ENCODE results near the gene KLF11. TPM values are rescaled to one million over a fixed set of nuclear protein-coding genes. Genes with fewer than 3 reads are reported as not detected.

Gene KLF11
- polyA plus RNA-seq, 3 donors: 21.0 to 69.8 (median 25.3) TPM

DNA sequence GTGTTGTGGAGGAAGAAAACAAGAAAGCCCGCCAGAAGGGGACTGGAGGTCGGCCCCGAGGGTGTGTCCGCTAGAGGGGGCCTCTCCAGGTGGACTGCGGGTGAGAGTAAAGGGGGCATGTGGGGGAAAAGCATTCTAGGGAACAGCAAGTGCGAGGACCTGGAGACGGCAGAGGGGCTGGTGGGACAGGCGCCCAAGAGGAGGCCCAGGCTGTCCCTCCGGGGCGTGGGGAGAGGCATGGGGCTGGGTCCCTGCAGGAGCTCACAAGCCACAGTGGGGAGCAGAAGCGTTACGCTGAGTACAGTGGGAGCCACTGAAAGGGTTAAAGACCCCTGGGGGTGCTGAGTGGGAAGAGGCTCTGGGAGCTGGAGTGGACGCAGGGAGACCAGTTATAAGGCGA lies 1.6 kb upstream of the KLF11 start:
- Histone ChIP-seq H3K9ac (ENCODE audit: insufficient read depth, low read length, poor library complexity, severe bottlenecking) (no peak overlapping the region), H3K79me2 (ENCODE audit: insufficient read depth, low read length) (peaks cover 14% of the 10 kb centered on the region), H3K9me3 (replicated peaks in 1 of 2; ENCODE audit: control insufficient read depth in 1 of 2, insufficient read depth in 1 of 2, low read length in 2 of 2) (no peaks in the 10 kb centered on the region), H3K4me3 (replicated peaks in 1 of 3; ENCODE audit: low read depth in 2 of 3, low read length in 3 of 3) (no peak overlapping the region), H4K20me1 (ENCODE audit: insufficient read depth, low read length) (peaks cover 27% of the 10 kb centered on the region), H2AFZ (ENCODE audit: insufficient read depth, low read depth, low read length, poor library complexity, severe bottlenecking) (no peak overlapping the region), H3K4me1 (ENCODE audit: control insufficient read depth in 1 of 2, insufficient read depth in 2 of 2, low read length in 2 of 2) (peaks cover 29 to 50% of the 10 kb centered on the region in 2 donors), H3K4me2 (replicated peaks; ENCODE audit: extremely low read depth, low read length, poor library complexity, severe bottlenecking) (peak overlapping the region; percentile 72), H3K27me3 (ENCODE audit: control insufficient read depth in 2 of 2, insufficient read depth in 2 of 2, low read length in 2 of 2) (no peaks in the 10 kb centered on the region), H3K36me3 (replicated peaks in 1 of 2; ENCODE audit: control insufficient read depth in 1 of 2, insufficient read depth in 2 of 2, low read length in 2 of 2) (peaks cover 8 to 12% of the 10 kb centered on the region in 2 donors), H3K27ac (ENCODE audit: low read depth in 1 of 2, low read length in 2 of 2) (peak overlapping the region in 1 of 2 donors; percentile 91)
- peaks cover 39 to 41% of the 10 kb centered on the region in 2 donors for H3K36me3 Mint-ChIP-seq
- intact Hi-C loops (cut with micrococcal nuclease): loop anchor here (10.0 kb wide), 2 partner anchors 227 to 487 kb away; partner anchors contain the start of gene ADAM17 (in 1 of the 2)
- peaks cover 0 to 2% (median 0%) of the 10 kb centered on the region in 7 donors for H3K9me3 Mint-ChIP-seq
- DNase-seq: no peak
- 98% methylated on average over 9 of the region's 14 CpGs for WGBS (ENCODE audit: insufficient coverage)
- TF ChIP-seq, protein P1, sequence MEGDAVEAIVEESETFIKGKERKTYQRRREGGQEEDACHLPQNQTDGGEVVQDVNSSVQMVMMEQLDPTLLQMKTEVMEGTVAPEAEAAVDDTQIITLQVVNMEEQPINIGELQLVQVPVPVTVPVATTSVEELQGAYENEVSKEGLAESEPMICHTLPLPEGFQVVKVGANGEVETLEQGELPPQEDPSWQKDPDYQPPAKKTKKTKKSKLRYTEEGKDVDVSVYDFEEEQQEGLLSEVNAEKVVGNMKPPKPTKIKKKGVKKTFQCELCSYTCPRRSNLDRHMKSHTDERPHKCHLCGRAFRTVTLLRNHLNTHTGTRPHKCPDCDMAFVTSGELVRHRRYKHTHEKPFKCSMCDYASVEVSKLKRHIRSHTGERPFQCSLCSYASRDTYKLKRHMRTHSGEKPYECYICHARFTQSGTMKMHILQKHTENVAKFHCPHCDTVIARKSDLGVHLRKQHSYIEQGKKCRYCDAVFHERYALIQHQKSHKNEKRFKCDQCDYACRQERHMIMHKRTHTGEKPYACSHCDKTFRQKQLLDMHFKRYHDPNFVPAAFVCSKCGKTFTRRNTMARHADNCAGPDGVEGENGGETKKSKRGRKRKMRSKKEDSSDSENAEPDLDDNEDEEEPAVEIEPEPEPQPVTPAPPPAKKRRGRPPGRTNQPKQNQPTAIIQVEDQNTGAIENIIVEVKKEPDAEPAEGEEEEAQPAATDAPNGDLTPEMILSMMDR (IDR thresholded peaks at IDR 0.05): no peak
- H3K27me3 Mint-ChIP-seq (ENCODE audit: low read depth in 3 of 3): peaks cover 2 to 28% (median 11%) of the 10 kb centered on the region in 3 donors
- H3K27ac Mint-ChIP-seq: peak overlapping the region in 5 of 7 donors; percentile 23 to 99 (median 50)
- H3K4me3 Mint-ChIP-seq: peak overlapping the region; percentile 71 to 95
- H3K4me1 Mint-ChIP-seq: peaks cover 56% of the 10 kb centered on the region

DNA sequence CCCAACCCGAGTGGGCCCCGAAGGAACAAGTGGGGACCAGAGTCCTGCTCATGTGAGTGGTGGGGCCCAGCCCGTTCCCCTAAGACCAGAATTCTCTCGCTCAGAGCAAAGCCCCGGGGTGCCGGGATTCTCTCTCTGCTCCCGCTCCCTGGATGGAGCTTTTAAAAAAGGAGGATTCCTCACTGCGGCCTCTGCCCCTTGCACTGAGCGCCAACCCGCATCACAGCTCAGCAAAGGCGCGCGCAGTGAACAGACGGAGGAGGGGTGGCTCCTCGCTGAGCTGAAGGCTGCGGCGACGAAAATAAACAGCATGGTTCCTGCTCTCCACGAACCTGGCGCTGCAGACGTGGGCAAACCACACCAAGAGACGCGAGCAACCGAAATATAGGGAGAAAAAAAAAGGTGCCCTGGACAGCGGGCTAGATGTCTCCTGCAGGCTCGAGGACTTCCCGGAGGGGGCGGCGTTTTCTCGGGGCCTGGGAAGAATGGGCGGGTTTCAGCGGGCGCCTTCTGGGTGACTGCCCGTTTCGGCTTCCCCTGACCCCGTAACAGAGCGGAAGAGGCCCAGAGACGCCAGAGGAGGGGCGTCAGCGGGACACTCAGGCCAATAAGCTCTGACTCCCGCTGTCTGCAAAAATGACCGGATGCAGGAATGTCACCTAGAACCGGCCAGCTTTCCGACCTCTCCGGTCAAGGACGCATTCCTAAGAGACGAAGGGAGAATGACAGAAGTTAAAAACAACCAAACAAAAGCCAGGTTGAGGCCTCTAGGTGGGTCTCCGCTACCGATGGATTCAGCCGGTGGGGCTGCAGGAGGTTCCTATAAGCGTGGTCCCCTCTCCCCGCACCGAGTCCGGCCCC lies 819 bp upstream of the KLF11 start:
- H3K4me3 Mint-ChIP-seq: peak overlapping the region; percentile 95 to 98
- Histone ChIP-seq H4K20me1 (ENCODE audit: insufficient read depth, low read length) (peaks cover 35% of the 10 kb centered on the region), H3K36me3 (replicated peaks in 1 of 2; ENCODE audit: control insufficient read depth in 1 of 2, insufficient read depth in 2 of 2, low read length in 2 of 2) (peaks cover 16 to 20% of the 10 kb centered on the region in 2 donors), H3K27me3 (ENCODE audit: control insufficient read depth in 2 of 2, insufficient read depth in 2 of 2, low read length in 2 of 2) (no peaks in the 10 kb centered on the region), H3K4me1 (ENCODE audit: control insufficient read depth in 1 of 2, insufficient read depth in 2 of 2, low read length in 2 of 2) (peaks cover 21 to 41% of the 10 kb centered on the region in 2 donors), H3K4me3 (replicated peaks in 1 of 3; ENCODE audit: low read depth in 2 of 3, low read length in 3 of 3) (peak overlapping the region; percentile 52 to 70 (median 54)), H3K79me2 (ENCODE audit: insufficient read depth, low read length) (peaks cover 14% of the 10 kb centered on the region), H3K27ac (ENCODE audit: low read depth in 1 of 2, low read length in 2 of 2) (peak overlapping the region; percentile 91 to 92), H2AFZ (ENCODE audit: insufficient read depth, low read depth, low read length, poor library complexity, severe bottlenecking) (peak overlapping the region; percentile 56), H3K9ac (ENCODE audit: insufficient read depth, low read length, poor library complexity, severe bottlenecking) (peak overlapping the region; percentile 73), H3K4me2 (replicated peaks; ENCODE audit: extremely low read depth, low read length, poor library complexity, severe bottlenecking) (peak overlapping the region; percentile 72), H3K9me3 (replicated peaks in 1 of 2; ENCODE audit: control insufficient read depth in 1 of 2, insufficient read depth in 1 of 2, low read length in 2 of 2) (no peaks in the 10 kb centered on the region)
- H3K9me3 Mint-ChIP-seq: peaks cover 0 to 2% (median 0%) of the 10 kb centered on the region in 7 donors
- intact Hi-C loops (cut with micrococcal nuclease): loop anchor here (10.0 kb wide), 2 partner anchors 228 to 488 kb away; partner anchors contain the start of gene ADAM17 (in 1 of the 2)
- H3K4me1 Mint-ChIP-seq: peaks cover 52% of the 10 kb centered on the region
- peaks cover 44 to 45% of the 10 kb centered on the region in 2 donors for H3K36me3 Mint-ChIP-seq
- H3K27ac Mint-ChIP-seq: peak overlapping the region; percentile 97 to 99 (median 99)
- WGBS (ENCODE audit: insufficient coverage): 34% methylated on average over 48 of the region's 54 CpGs
- DNase-seq: peak; percentile 76 to 79 (median 78)
- TF ChIP-seq, protein P1 (IDR thresholded peaks at IDR 0.05): no peak
- H3K27me3 Mint-ChIP-seq (ENCODE audit: low read depth in 3 of 3): peaks cover 2 to 25% (median 11%) of the 10 kb centered on the region in 3 donors
